ENCODE data around the gene TMEM131. TPM values are rescaled to one million over a fixed set of nuclear protein-coding genes. Genes with fewer than 3 reads are reported as not detected.

Gene TMEM131
- total RNA-seq, 1 experiment from 2014 or later, result 29.6 TPM

GRCh38 chr2:97845818-97846217, 149.9 kb downstream of the TMEM131 start:
- Histone ChIP-seq H3F3A (ENCODE audit: insufficient read depth, low read depth) (no peaks in the 10 kb centered on the region), H3K27ac (no peak overlapping the region), H3K27me3 (ENCODE audit: insufficient read depth, low read depth) (no peaks in the 10 kb centered on the region), H3K9me2 (ENCODE audit: insufficient read depth) (no peaks in the 10 kb centered on the region), H4K20me1 (ENCODE audit: insufficient read depth) (no peaks in the 10 kb centered on the region; the same call in 1 of the 2 replicates), H3K9me3 (ENCODE audit: insufficient read depth, low read depth) (no peaks in the 10 kb centered on the region), H2AFZ (no peak overlapping the region), H3K4me2 (no peak overlapping the region), H3K36me3 (ENCODE audit: low read depth) (0 out of 2 replicates have a peak, but pooled peaks cover 3% of the 10 kb centered on the region), H3K4me1 (replicated peaks; ENCODE audit: insufficient read depth) (no peaks in the 10 kb centered on the region), H3K4me3 (no peak overlapping the region), H3K79me2 (ENCODE audit: low read depth) (0 out of 2 replicates have a peak, but pooled peaks cover 5% of the 10 kb centered on the region)
- DNase-seq, result no peak
- BruUV-seq (replicated peaks), result no TSS peak
- ChIA-PET POLR2A (ENCODE audit: unreplicated experiment) (no interaction called here), CTCF (no interaction called here)
- intact Hi-C loops (cut with micrococcal nuclease; ENCODE audit: unreplicated experiment), result no loop called here
- TF ChIP-seq CTCF (conservative IDR thresholded peaks at IDR 0.05) (no peak), EZH2 (IDR thresholded peaks at IDR 0.05; ENCODE audit: low read depth) (no peak)

GRCh38 chr2:97845133-97845532, 150.6 kb downstream of the TMEM131 start:
- ChIA-PET CTCF (no interaction called here), POLR2A (ENCODE audit: unreplicated experiment) (no interaction called here)
- Histone ChIP-seq H4K20me1 (ENCODE audit: insufficient read depth) (no peaks in the 10 kb centered on the region; the same call in 1 of the 2 replicates), H3K4me1 (replicated peaks; ENCODE audit: insufficient read depth) (no peaks in the 10 kb centered on the region), H3K4me2 (no peak overlapping the region), H3K9me2 (ENCODE audit: insufficient read depth) (no peaks in the 10 kb centered on the region), H3K36me3 (ENCODE audit: low read depth) (peaks cover 7% of the 10 kb centered on the region; the same call in 1 of the 2 replicates), H2AFZ (no peak overlapping the region), H3K27me3 (ENCODE audit: insufficient read depth, low read depth) (no peaks in the 10 kb centered on the region), H3K4me3 (no peak overlapping the region), H3K79me2 (ENCODE audit: low read depth) (0 out of 2 replicates have a peak, but pooled peaks cover 5% of the 10 kb centered on the region), H3K27ac (no peak overlapping the region), H3K9me3 (ENCODE audit: insufficient read depth, low read depth) (no peaks in the 10 kb centered on the region), H3F3A (ENCODE audit: insufficient read depth, low read depth) (no peaks in the 10 kb centered on the region)
- no peak for DNase-seq
- intact Hi-C loops (cut with micrococcal nuclease; ENCODE audit: unreplicated experiment), result no loop called here
- BruUV-seq (replicated peaks), result no TSS peak
- TF ChIP-seq EZH2 (IDR thresholded peaks at IDR 0.05; ENCODE audit: low read depth) (no peak), CTCF (conservative IDR thresholded peaks at IDR 0.05) (no peak)

- H3K4me2 ChIP-seq, result no peak overlapping the region
- peak in 1 of 2 experiments; percentile 28 for DNase-seq
- peaks cover 7% of the 10 kb centered on the region; the same call in 1 of the 2 replicates for H3K36me3 ChIP-seq (ENCODE audit: low read depth)
- no peaks in the 10 kb centered on the region for H3K27me3 ChIP-seq (ENCODE audit: insufficient read depth, low read depth)
- H3K9me3 ChIP-seq (ENCODE audit: insufficient read depth, low read depth), result no peaks in the 10 kb centered on the region
- H3K4me1 ChIP-seq (replicated peaks; ENCODE audit: insufficient read depth), result no peaks in the 10 kb centered on the region
- no peak overlapping the region for H2AFZ ChIP-seq
- no peaks in the 10 kb centered on the region for H3K9me2 ChIP-seq (ENCODE audit: insufficient read depth)
- intact Hi-C loops (cut with micrococcal nuclease; ENCODE audit: unreplicated experiment), result no loop called here
- H3K79me2 ChIP-seq (ENCODE audit: low read depth), result 0 out of 2 replicates have a peak, but pooled peaks cover 5% of the 10 kb centered on the region
- no peaks in the 10 kb centered on the region; the same call in 1 of the 2 replicates for H4K20me1 ChIP-seq (ENCODE audit: insufficient read depth)
- POLR2A ChIA-PET (ENCODE audit: unreplicated experiment), result no interaction called here
- CTCF ChIA-PET, result no interaction called here
- no peaks in the 10 kb centered on the region for H3F3A ChIP-seq (ENCODE audit: insufficient read depth, low read depth)
- H3K4me3 ChIP-seq, result no peak overlapping the region
- no peak for TF ChIP-seq CTCF (conservative IDR thresholded peaks at IDR 0.05)
- no peak for TF ChIP-seq EZH2 (IDR thresholded peaks at IDR 0.05; ENCODE audit: low read depth)
- BruUV-seq (replicated peaks), result no TSS peak
- no peak overlapping the region for H3K27ac ChIP-seq
Measured at GRCh38 chr2:97844311-97844859, 151.4 kb downstream of the TMEM131 start.

Measured in PC-9 (cell line).